ENCODE results near the gene RHOT1. TPM values are rescaled to one million over a fixed set of nuclear protein-coding genes. Genes with fewer than 3 reads are reported as not detected.

The RHOT1 gene
- total RNA-seq, 1 donor from 2014 or later: 26.2 TPM

GRCh38 chr17:32227910-32228309, 85.6 kb downstream of the RHOT1 start:
- no peak for DNase-seq (ENCODE audit: extremely low spot score, unreplicated experiment)
- peaks cover 13% of the 10 kb centered on the region for H3K4me1 Mint-ChIP-seq (ENCODE audit: unreplicated experiment)
- no peak overlapping the region for H3K4me3 Mint-ChIP-seq
- H3K27me3 Mint-ChIP-seq: no peaks in the 10 kb centered on the region
- H3K36me3 Mint-ChIP-seq: no peaks in the 10 kb centered on the region
- no peak for TF ChIP-seq CTCF (conservative IDR thresholded peaks at IDR 0.05)
- no peaks in the 10 kb centered on the region for H3K9me3 Mint-ChIP-seq
- H3K27ac Mint-ChIP-seq: no peak overlapping the region

GRCh38 chr17:32235588-32235987, 93.3 kb downstream of the RHOT1 start:
- no peak for TF ChIP-seq CTCF (conservative IDR thresholded peaks at IDR 0.05)

GRCh38 chr17:32239456-32239855, 97.2 kb downstream of the RHOT1 start:
- DNase-seq (ENCODE audit: extremely low spot score, unreplicated experiment): no peak
- TF ChIP-seq CTCF (conservative IDR thresholded peaks at IDR 0.05): no peak

More at GRCh38 chr17:32235588-32235987, 93.3 kb downstream of the RHOT1 start:
- Mint-ChIP-seq H3K27ac (no peak overlapping the region), H3K4me1 (ENCODE audit: unreplicated experiment) (peaks cover 7% of the 10 kb centered on the region), H3K4me3 (no peak overlapping the region), H3K9me3 (no peaks in the 10 kb centered on the region), H3K36me3 (no peaks in the 10 kb centered on the region), H3K27me3 (no peaks in the 10 kb centered on the region)
- no peak for DNase-seq (ENCODE audit: extremely low spot score, unreplicated experiment)

GRCh38 chr17:32240750-32241149, 98.4 kb downstream of the RHOT1 start:
- Mint-ChIP-seq H3K4me3 (no peak overlapping the region), H3K27me3 (no peaks in the 10 kb centered on the region), H3K9me3 (no peaks in the 10 kb centered on the region), H3K4me1 (ENCODE audit: unreplicated experiment) (peaks cover 15% of the 10 kb centered on the region), H3K36me3 (no peaks in the 10 kb centered on the region), H3K27ac (no peak overlapping the region)
- TF ChIP-seq CTCF (conservative IDR thresholded peaks at IDR 0.05): no peak
- no peak for DNase-seq (ENCODE audit: extremely low spot score, unreplicated experiment)

More at GRCh38 chr17:32239456-32239855, 97.2 kb downstream of the RHOT1 start:
- H3K27ac Mint-ChIP-seq: no peak overlapping the region
- H3K4me1 Mint-ChIP-seq (ENCODE audit: unreplicated experiment): peaks cover 15% of the 10 kb centered on the region
- no peak overlapping the region for H3K4me3 Mint-ChIP-seq
- H3K36me3 Mint-ChIP-seq: no peaks in the 10 kb centered on the region
- H3K9me3 Mint-ChIP-seq: no peaks in the 10 kb centered on the region
- no peaks in the 10 kb centered on the region for H3K27me3 Mint-ChIP-seq

GRCh38 chr17:32241640-32242039, 99.3 kb downstream of the RHOT1 start:
- no peaks in the 10 kb centered on the region for H3K27me3 Mint-ChIP-seq
- no peaks in the 10 kb centered on the region for H3K36me3 Mint-ChIP-seq
- H3K4me1 Mint-ChIP-seq (ENCODE audit: unreplicated experiment): peaks cover 15% of the 10 kb centered on the region
- no peak overlapping the region for H3K4me3 Mint-ChIP-seq
- no peaks in the 10 kb centered on the region for H3K9me3 Mint-ChIP-seq
- no peak for DNase-seq (ENCODE audit: extremely low spot score, unreplicated experiment)
- TF ChIP-seq CTCF (conservative IDR thresholded peaks at IDR 0.05): no peak
- no peak overlapping the region for H3K27ac Mint-ChIP-seq

- no peaks in the 10 kb centered on the region for H3K9me3 Mint-ChIP-seq
- DNase-seq (ENCODE audit: extremely low spot score, unreplicated experiment): no peak
- no peak overlapping the region for H3K27ac Mint-ChIP-seq
- TF ChIP-seq CTCF (conservative IDR thresholded peaks at IDR 0.05): no peak
- H3K27me3 Mint-ChIP-seq: peaks cover 10% of the 10 kb centered on the region
- no peaks in the 10 kb centered on the region for H3K36me3 Mint-ChIP-seq
- no peak overlapping the region for H3K4me3 Mint-ChIP-seq
- no peaks in the 10 kb centered on the region for H3K4me1 Mint-ChIP-seq (ENCODE audit: unreplicated experiment)
Observed at GRCh38 chr17:32249475-32249874, 107.2 kb downstream of the RHOT1 start.

All from type B pancreatic cell (in vitro differentiated cells).